ENCODE measurements around the gene VASP.

DNA sequence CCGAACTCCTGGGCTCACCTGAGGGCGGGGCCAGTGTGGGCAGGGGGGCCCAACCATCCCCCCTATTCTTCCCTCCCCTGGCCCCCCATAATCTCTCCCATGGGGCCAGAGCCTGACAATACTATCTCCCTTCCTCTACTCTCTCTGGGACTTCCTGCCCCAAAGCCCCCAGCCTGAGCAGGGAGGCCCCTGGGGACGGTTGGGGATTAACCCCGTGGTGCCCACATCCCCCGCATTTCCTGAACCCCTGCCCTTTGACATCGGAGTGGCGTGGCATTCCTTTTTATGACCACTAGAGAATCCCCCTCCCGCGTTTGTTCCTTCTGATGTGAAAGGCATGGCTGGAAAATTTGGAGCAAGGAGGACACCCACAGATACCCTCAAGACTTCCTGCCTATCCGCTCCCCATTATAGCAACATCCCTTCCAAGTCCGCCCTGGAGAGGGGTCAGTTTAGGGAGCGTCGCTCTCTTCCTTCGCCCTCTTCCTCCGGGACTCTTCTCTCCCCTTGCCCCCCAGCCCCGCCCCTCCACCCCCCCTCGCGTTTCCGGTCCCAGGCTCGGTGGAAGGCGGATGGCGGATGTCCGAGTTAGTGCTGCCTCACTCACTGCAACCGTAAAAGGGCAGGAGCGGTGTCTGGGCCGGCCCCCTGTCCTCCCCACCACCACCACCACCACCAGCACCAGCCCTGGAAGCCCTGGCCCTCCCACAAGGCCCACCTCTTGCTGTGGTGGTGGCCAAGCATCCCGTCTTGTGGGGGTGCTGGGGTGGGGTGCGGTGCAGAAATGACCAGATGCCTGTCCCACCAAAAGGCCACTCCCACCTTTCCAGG lies 1.8 kb downstream of the VASP start:
- TF ChIP-seq MXI1 (IDR thresholded peaks at IDR 0.05; ENCODE audit: low read depth, low read length) = no peak
- TF ChIP-seq ATF7 (IDR thresholded peaks at IDR 0.05) = no peak; the same call in 1 of the 2 replicates
- TF ChIP-seq CBFB (CRISPR knock-in tag; IDR thresholded peaks at IDR 0.05) = no peak
- no peak for TF ChIP-seq CEBPB (tag; IDR thresholded peaks at IDR 0.05)
- no peak; the same call in 1 of the 2 replicates for TF ChIP-seq TARDBP (IDR thresholded peaks at IDR 0.05)
- TF ChIP-seq ATF3 (IDR thresholded peaks at IDR 0.05) = no peak
- no peak for TF ChIP-seq ATF3 (CRISPR knock-in tag; conservative IDR thresholded peaks at IDR 0.05)
- no peak for TF ChIP-seq MAFK (IDR thresholded peaks at IDR 0.05; ENCODE audit: low read length)
- no peak for TF ChIP-seq MCM3 (IDR thresholded peaks at IDR 0.05)
- peak; percentile 50; the same call in 1 of the 2 replicates for TF ChIP-seq EP300 (IDR thresholded peaks at IDR 0.05; ENCODE audit: low read length)

Measured in K562 (cell line).